WTC11 (cell line): Measurements from ENCODE around the gene CAMK2D.

ENCODE experiments used
- FOXK1 ChIP-seq: sonication (generic); formaldehyde crosslinking; IDR thresholded peaks from 2 replicates; pipeline ENCODE4 v1.8.0; 2022; ENCODE audit warnings: mild to moderate bottlenecking, moderate library complexity, missing genetic modification reagents
- MXD4 ChIP-seq: fragments of 250-450 bp; sonication (Bioruptor Pico); IDR thresholded peaks from 2 replicates; pipeline ENCODE4 v1.8.0; 2021; ENCODE audit warnings: mild to moderate bottlenecking, moderate library complexity, borderline replicate concordance
- TEAD4 ChIP-seq: sonication (generic); formaldehyde crosslinking; IDR thresholded peaks from 2 replicates; pipeline ENCODE4 v1.8.0; 2022; ENCODE audit warnings: mild to moderate bottlenecking, missing genetic modification reagents
- ZNF138 ChIP-seq: sonication (generic); formaldehyde crosslinking; conservative IDR thresholded peaks from 2 replicates; pipeline ENCODE4 v1.8.1; 2022; ENCODE audit warnings: mild to moderate bottlenecking, moderate library complexity, missing genetic modification reagents
- TF ChIP-seq, protein P1 (sequence below): sonication (generic); formaldehyde crosslinking; IDR thresholded peaks from 2 replicates; pipeline ENCODE4 v1.8.1; 2022; ENCODE audit warnings: low read depth, missing genetic modification reagents, borderline replicate concordance
- TF ChIP-seq, protein P2 (sequence below): fragments of 200-600 bp; IDR thresholded peaks from 2 replicates; pipeline ENCODE4 v1.8.0; 2022; ENCODE audit warnings: antibody characterized with exemption
- TF ChIP-seq, protein P3 (sequence below): sonication (generic); formaldehyde crosslinking; IDR thresholded peaks from 2 replicates; pipeline ENCODE4 v1.8.0; 2022; ENCODE audit warnings: mild to moderate bottlenecking, missing genetic modification reagents

DNA sequence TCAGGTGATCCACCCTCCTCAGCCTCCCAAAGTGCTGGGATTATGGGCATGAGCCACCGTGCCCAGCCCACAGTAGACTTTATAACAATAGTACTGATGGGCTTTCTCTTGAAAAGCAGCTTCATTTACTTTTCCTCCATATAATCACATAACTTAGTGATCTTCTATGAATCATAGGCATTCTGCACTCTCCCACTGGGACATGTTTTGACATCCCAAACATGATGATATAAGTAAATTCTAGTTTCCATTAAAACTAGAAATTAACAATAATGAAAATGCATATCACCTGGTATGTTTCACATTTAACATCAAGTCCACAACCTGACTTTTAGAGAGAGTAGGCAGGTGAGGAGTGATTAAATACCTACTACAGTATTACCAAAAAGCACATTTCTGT, 96.5 kb downstream of the CAMK2D start:
- TF ChIP-seq ZNF138 (CRISPR knock-in tag) = no peak
- TF ChIP-seq, protein P1, sequence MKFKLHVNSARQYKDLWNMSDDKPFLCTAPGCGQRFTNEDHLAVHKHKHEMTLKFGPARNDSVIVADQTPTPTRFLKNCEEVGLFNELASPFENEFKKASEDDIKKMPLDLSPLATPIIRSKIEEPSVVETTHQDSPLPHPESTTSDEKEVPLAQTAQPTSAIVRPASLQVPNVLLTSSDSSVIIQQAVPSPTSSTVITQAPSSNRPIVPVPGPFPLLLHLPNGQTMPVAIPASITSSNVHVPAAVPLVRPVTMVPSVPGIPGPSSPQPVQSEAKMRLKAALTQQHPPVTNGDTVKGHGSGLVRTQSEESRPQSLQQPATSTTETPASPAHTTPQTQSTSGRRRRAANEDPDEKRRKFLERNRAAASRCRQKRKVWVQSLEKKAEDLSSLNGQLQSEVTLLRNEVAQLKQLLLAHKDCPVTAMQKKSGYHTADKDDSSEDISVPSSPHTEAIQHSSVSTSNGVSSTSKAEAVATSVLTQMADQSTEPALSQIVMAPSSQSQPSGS (CRISPR knock-in tag) = no peak
- TF ChIP-seq, protein P2, sequence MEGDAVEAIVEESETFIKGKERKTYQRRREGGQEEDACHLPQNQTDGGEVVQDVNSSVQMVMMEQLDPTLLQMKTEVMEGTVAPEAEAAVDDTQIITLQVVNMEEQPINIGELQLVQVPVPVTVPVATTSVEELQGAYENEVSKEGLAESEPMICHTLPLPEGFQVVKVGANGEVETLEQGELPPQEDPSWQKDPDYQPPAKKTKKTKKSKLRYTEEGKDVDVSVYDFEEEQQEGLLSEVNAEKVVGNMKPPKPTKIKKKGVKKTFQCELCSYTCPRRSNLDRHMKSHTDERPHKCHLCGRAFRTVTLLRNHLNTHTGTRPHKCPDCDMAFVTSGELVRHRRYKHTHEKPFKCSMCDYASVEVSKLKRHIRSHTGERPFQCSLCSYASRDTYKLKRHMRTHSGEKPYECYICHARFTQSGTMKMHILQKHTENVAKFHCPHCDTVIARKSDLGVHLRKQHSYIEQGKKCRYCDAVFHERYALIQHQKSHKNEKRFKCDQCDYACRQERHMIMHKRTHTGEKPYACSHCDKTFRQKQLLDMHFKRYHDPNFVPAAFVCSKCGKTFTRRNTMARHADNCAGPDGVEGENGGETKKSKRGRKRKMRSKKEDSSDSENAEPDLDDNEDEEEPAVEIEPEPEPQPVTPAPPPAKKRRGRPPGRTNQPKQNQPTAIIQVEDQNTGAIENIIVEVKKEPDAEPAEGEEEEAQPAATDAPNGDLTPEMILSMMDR = no peak
- no peak for TF ChIP-seq TEAD4 (CRISPR knock-in tag)
- TF ChIP-seq, protein P3, sequence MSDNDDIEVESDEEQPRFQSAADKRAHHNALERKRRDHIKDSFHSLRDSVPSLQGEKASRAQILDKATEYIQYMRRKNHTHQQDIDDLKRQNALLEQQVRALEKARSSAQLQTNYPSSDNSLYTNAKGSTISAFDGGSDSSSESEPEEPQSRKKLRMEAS (CRISPR knock-in tag) = no peak
- no peak for TF ChIP-seq MXD4 (CRISPR knock-in tag)
- no peak for TF ChIP-seq FOXK1 (CRISPR knock-in tag)
